Vagina (tissue), 2 donors: ENCODE data around the gene PEX1.

Experiments
- POLR2A ChIP-seq, 2 donors: fragments of 450-650 bp; IDR thresholded peaks; one replicate each; pipeline ENCODE4 v1.6.1; 2017; ENCODE audit warnings: antibody characterized with exemption in 2 of 2, mild to moderate bottlenecking in 2 of 2, moderate library complexity in 2 of 2
- POLR2AphosphoS5 ChIP-seq, 2 donors: sonication (generic); formaldehyde crosslinking; IDR thresholded peaks; one replicate each; pipeline ENCODE4 v1.9.0; 2017; ENCODE audit warnings: antibody characterized with exemption in 2 of 2, mild to moderate bottlenecking in 2 of 2, low read depth in 1 of 2; ENCODE audit not compliant: insufficient read depth in 1 of 2
- TF ChIP-seq, protein P1 (sequence below), 3 experiments: fragments of 450-650 bp in 2 of 3; fragments of 200-600 bp in 1 of 3; sonication (generic) in 1 of 3; IDR thresholded peaks; one replicate each; pipeline ENCODE4 v1.5.1; 2017 to 2019; ENCODE audit warnings: antibody characterized with exemption in 3 of 3, mild to moderate bottlenecking in 2 of 3, moderate library complexity in 2 of 3

DNA sequence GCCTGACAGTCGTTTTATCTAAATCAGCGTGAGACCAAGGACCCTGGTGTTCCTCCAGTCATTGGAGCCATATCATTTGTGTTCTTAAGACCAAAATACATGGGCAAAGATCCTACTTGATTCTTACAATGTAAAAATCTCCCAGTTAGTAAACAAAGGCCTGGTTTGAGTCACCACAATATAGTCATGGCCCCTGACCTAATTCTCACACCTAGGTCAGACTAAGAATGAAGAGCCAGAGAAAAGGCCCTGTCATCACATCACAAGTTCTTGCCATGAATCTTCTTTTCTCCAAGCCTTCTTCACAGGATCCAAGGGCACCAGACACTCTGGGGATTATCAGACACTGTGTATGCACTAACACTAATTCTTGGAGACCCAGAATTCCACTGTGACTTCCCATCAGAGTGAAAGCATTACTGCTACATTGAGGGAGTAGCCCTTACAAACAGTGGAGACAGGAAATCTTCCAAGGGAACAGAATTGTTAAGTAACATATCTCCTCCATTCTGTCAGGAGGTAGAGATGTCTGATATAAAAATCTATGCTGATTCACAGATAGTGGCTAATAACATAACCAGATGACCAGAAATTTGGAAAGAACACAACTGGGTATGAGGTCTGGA lies 42.9 kb downstream of the PEX1 start:
- no peak for TF ChIP-seq POLR2AphosphoS5 (IDR thresholded peaks at IDR 0.05; ENCODE audit: insufficient read depth in 1 of 2, low read depth in 1 of 2)
- TF ChIP-seq POLR2A (IDR thresholded peaks at IDR 0.05): no peak
- TF ChIP-seq, protein P1, sequence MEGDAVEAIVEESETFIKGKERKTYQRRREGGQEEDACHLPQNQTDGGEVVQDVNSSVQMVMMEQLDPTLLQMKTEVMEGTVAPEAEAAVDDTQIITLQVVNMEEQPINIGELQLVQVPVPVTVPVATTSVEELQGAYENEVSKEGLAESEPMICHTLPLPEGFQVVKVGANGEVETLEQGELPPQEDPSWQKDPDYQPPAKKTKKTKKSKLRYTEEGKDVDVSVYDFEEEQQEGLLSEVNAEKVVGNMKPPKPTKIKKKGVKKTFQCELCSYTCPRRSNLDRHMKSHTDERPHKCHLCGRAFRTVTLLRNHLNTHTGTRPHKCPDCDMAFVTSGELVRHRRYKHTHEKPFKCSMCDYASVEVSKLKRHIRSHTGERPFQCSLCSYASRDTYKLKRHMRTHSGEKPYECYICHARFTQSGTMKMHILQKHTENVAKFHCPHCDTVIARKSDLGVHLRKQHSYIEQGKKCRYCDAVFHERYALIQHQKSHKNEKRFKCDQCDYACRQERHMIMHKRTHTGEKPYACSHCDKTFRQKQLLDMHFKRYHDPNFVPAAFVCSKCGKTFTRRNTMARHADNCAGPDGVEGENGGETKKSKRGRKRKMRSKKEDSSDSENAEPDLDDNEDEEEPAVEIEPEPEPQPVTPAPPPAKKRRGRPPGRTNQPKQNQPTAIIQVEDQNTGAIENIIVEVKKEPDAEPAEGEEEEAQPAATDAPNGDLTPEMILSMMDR (IDR thresholded peaks at IDR 0.05): no peak
